Endothelial cell of umbilical vein (primary cell): ENCODE measurements around the gene RTL10. TPM values are rescaled to one million over a fixed set of nuclear protein-coding genes. Genes with fewer than 3 reads are reported as not detected.

Experiments used
- BruUV-seq: library from RNA; stranded (reverse); fragments of 400-500 nt; replicated peaks from 2 replicates; lab custom pipeline; 2021; lab: Mats Ljungman, UMichigan
- CTCF ChIA-PET: fragments of 300-600, 350-600 bp; sonication (Branson Sonifier 250); formaldehyde crosslinking; loops from one replicate; lab custom pipeline; 2021; ENCODE audit warnings: antibody characterized with exemption, inconsistent platforms; lab: Charles Lee
- POLR2A ChIA-PET: fragments of 300-600, 350-600 bp; sonication (Branson Sonifier 250); formaldehyde crosslinking; loops from one replicate; lab custom pipeline; 2021; ENCODE audit warnings: antibody characterized with exemption, inconsistent platforms; lab: Charles Lee
- DNase-seq: peaks from one replicate; pipeline ENCODE4 v3.0.0-alpha.2; 2011; ENCODE audit warnings: low read depth, low spot score
- FAIRE-seq: peaks from 2 replicates; lab custom pipeline; 2011; peaks lifted over from hg19 to GRCh38; lab: Jason Lieb, UNC
- H2AFZ ChIP-seq: 2 replicates; pipeline ENCODE4 v1.6.0; 2012; ENCODE audit warnings: low read depth, low read length, control low read depth, inconsistent platforms
- H3K27ac ChIP-seq: 2 replicates; pipeline ENCODE4 v1.5.1; 2011; ENCODE audit warnings: low read depth, mild to moderate bottlenecking, control low read depth, low read length, moderate library complexity; ENCODE audit not compliant: insufficient read depth
- H3K27me3 ChIP-seq, 2 experiments: 2 replicates each; pipeline versions ENCODE4 v1.6.0 to v1.6.1; 2011; ENCODE audit warnings: low read length in 2 of 2, mixed read lengths in 1 of 2; ENCODE audit not compliant: control insufficient read depth in 2 of 2, insufficient read depth in 2 of 2
- H3K36me3 ChIP-seq, 2 experiments: 2 replicates in 1 of 2; 3 replicates in 1 of 2; pipeline ENCODE4 v1.5.1; 2011; ENCODE audit warnings: low read length in 2 of 2, mild to moderate bottlenecking in 1 of 2, moderate library complexity in 1 of 2; ENCODE audit not compliant: control insufficient read depth in 2 of 2, insufficient read depth in 2 of 2; ENCODE audit errors: extremely low read depth in 1 of 2
- H3K4me1 ChIP-seq: 3 replicates; pipeline ENCODE4 v1.5.1; 2011; ENCODE audit warnings: mild to moderate bottlenecking, low read length; ENCODE audit not compliant: control insufficient read depth, insufficient read depth; ENCODE audit errors: extremely low read depth
- H3K4me2 ChIP-seq: 2 replicates; pipeline ENCODE4 v1.6.1; 2011; ENCODE audit warnings: low read length, control low read depth, mixed read lengths; ENCODE audit not compliant: insufficient read depth
- H3K4me3 ChIP-seq, 3 experiments: fragments of 200-600 bp in 1 of 3; sonication (generic), shearing (Covaris generic) in 1 of 3; replicated peaks in 1 of 3; 2 replicates each; pipeline ENCODE4 v1.5.1; 2011 to 2016; ENCODE audit warnings: control low read depth in 3 of 3, low read length in 3 of 3, mild to moderate bottlenecking in 2 of 3, inconsistent platforms in 1 of 3, low read depth in 1 of 3, moderate library complexity in 1 of 3; ENCODE audit not compliant: insufficient read depth in 1 of 3
- H3K79me2 ChIP-seq: 2 replicates; pipeline ENCODE4 v1.6.0; 2012; ENCODE audit warnings: low read length, inconsistent platforms; ENCODE audit not compliant: control insufficient read depth, insufficient read depth
- H3K9ac ChIP-seq: replicated peaks from 2 replicates; pipeline ENCODE3; 2011; ENCODE audit warnings: low read length, control low read depth; ENCODE audit not compliant: insufficient read depth; ENCODE audit errors: extremely low read depth
- H3K9me1 ChIP-seq: replicated peaks from 3 replicates; pipeline ENCODE4 v1.6.0; 2011; ENCODE audit warnings: mild to moderate bottlenecking, low read length; ENCODE audit not compliant: control insufficient read depth, insufficient read depth; ENCODE audit errors: extremely low read depth
- H3K9me3 ChIP-seq: replicated peaks from 2 replicates; pipeline ENCODE4 v1.5.1; 2012; ENCODE audit warnings: low read length, inconsistent platforms; ENCODE audit not compliant: control insufficient read depth, insufficient read depth
- H4K20me1 ChIP-seq: replicated peaks from 2 replicates; pipeline ENCODE3; 2011; ENCODE audit warnings: mild to moderate bottlenecking, low read length; ENCODE audit not compliant: control insufficient read depth, insufficient read depth; ENCODE audit errors: extremely low read depth
- CTCF ChIP-seq, 2 donors: IDR thresholded peaks; 1 replicate in 1 of 2; 2 replicates in 1 of 2; pipeline ENCODE4 v1.5.1; 2011; ENCODE audit warnings: low read length in 2 of 2, mild to moderate bottlenecking in 2 of 2, moderate library complexity in 2 of 2, control low read depth in 1 of 2, inconsistent platforms in 1 of 2, low read depth in 1 of 2; ENCODE audit not compliant: insufficient read depth in 1 of 2; ENCODE audit errors: extremely low read depth in 1 of 2
- EZH2 ChIP-seq: IDR thresholded peaks from 2 replicates; pipeline ENCODE4 v1.6.1; 2012; ENCODE audit warnings: borderline replicate concordance, low read depth, mild to moderate bottlenecking, moderate library complexity, low read length, inconsistent platforms; ENCODE audit not compliant: severe bottlenecking
- FOS ChIP-seq: IDR thresholded peaks from 2 replicates; pipeline ENCODE4 v1.6.1; 2011; ENCODE audit warnings: mild to moderate bottlenecking, low read length, moderate library complexity, borderline replicate concordance; ENCODE audit not compliant: insufficient read depth
- GATA2 ChIP-seq: IDR thresholded peaks from 2 replicates; pipeline ENCODE4 v1.7.0; 2011; ENCODE audit warnings: low read depth, mild to moderate bottlenecking, moderate library complexity, mixed read lengths, low read length; ENCODE audit not compliant: insufficient read length, insufficient read depth
- JUN ChIP-seq: IDR thresholded peaks from 2 replicates; pipeline ENCODE4 v1.6.1; 2011; ENCODE audit warnings: borderline replicate concordance, low read depth; ENCODE audit not compliant: insufficient read length, insufficient read depth
- MAX ChIP-seq: IDR thresholded peaks from 2 replicates; pipeline ENCODE4 v1.6.1; 2011; ENCODE audit not compliant: insufficient read depth, insufficient read length
- MYC ChIP-seq: IDR thresholded peaks from one replicate; pipeline ENCODE4 v1.6.1; 2011; ENCODE audit warnings: mild to moderate bottlenecking, low read depth, low read length
- POLR2A ChIP-seq: IDR thresholded peaks from 2 replicates; pipeline ENCODE4 v1.6.1; 2012; ENCODE audit warnings: low read depth, mild to moderate bottlenecking, control low read depth, low read length
- POLR2AphosphoS5 ChIP-seq: IDR thresholded peaks from 2 replicates; pipeline ENCODE4 v1.6.1; 2012; ENCODE audit warnings: low read depth, mild to moderate bottlenecking, control low read depth, low read length, moderate library complexity; ENCODE audit not compliant: insufficient read depth
- dilution Hi-C: fragments of 300-500 bp; cut with MboI; formaldehyde crosslinking; loops from one replicate; pipeline ENCODE4 v1.15.0; 2019; ENCODE audit warnings: low sequenced_read_pairs; ENCODE audit not compliant: extremely low pct_ligation_motif_present
- intact Hi-C: fragments of 100-400 bp; cut with micrococcal nuclease; formaldehyde crosslinking; loops from one replicate; pipeline ENCODE4 v1.10.0; 2022
- polyA plus RNA-seq, 4 experiments: library from polyadenylated mRNA; depleted of rRNA in 3 of 4; stranded (reverse) in 3 of 4; unstranded in 1 of 4; fragments of >200 nt; gene quantifications; 2 replicates each; pipeline versions ENCODE4 v1.2.1 to v1.2.3, GENCODE V29; 2011 to 2012; ENCODE audit warnings: missing spikeins in 1 of 4
- total RNA-seq: library from RNA; stranded (reverse); gene quantifications from 2 replicates; pipeline ENCODE4 v1.2.3, GENCODE V29; 2021

RTL10 gene
- total and polyA plus RNA-seq, 2 donors (not counting 3 experiments of a cell fraction or from before 2014, with no cell fraction given), result 31.9 to 40.8 TPM

GRCh38 chr22:19819911-19820879, 34.5 kb downstream of the RTL10 start:
- no peak for DNase-seq
- Histone ChIP-seq H3K79me2 (no peaks in the 10 kb centered on the region), H3K4me3 (no peak overlapping the region), H3K4me2 (no peak overlapping the region), H3K36me3 (no peaks in the 10 kb centered on the region), H3K9ac (no peak overlapping the region), H3K9me3 (no peaks in the 10 kb centered on the region), H3K27me3 (no peaks in the 10 kb centered on the region), H3K9me1 (no peaks in the 10 kb centered on the region), H2AFZ (no peak overlapping the region), H4K20me1 (no peaks in the 10 kb centered on the region), H3K4me1 (no peaks in the 10 kb centered on the region), H3K27ac (no peak overlapping the region)
- intact Hi-C loops, result no loop called here
- dilution Hi-C loops, result no loop called here
- TF ChIP-seq MYC (no peak), GATA2 (no peak), JUN (no peak), POLR2A (no peak), FOS (no peak), EZH2 (no peak), MAX (no peak), CTCF (IDR thresholded peaks at IDR 0.05; ENCODE audit: extremely low read depth in 1 of 2, insufficient read depth in 1 of 2, low read depth in 1 of 2, low read length in 2 of 2) (no peak), POLR2AphosphoS5 (no peak)
- CTCF ChIA-PET, result interaction anchor here (0.9 to 1.6 kb wide), 2 partner anchors 12 to 90 kb away, joined by 3 to 4 read pairs; no protein-coding TSS in a partner anchor
- FAIRE-seq, result no peak
- POLR2A ChIA-PET, result no interaction called here
- no TSS peak for BruUV-seq
